WI38 (cell line): ENCODE results near the gene MPST.

ENCODE experiments used
- H3K4me3 ChIP-seq: 2 replicates; pipeline ENCODE4 v1.5.1; 2011; ENCODE audit warnings: low read depth, mild to moderate bottlenecking, control low read depth, low read length
- CTCF ChIP-seq: IDR thresholded peaks from 2 replicates; pipeline ENCODE4 v1.5.1; 2012; ENCODE audit warnings: low read depth, mild to moderate bottlenecking, control low read depth, low read length

Gene MPST

GRCh38 chr22:37047006-37047405, 27.5 kb downstream of the MPST start:
- no peak overlapping the region for H3K4me3 ChIP-seq
- TF ChIP-seq CTCF = no peak

- no peak for TF ChIP-seq CTCF
- no peak overlapping the region for H3K4me3 ChIP-seq
Measured at GRCh38 chr22:37048133-37048532, 28.6 kb downstream of the MPST start.

GRCh38 chr22:37049224-37049623, 29.7 kb downstream of the MPST start:
- no peak overlapping the region for H3K4me3 ChIP-seq
- TF ChIP-seq CTCF = no peak

- H3K4me3 ChIP-seq = no peak overlapping the region
Measured at GRCh38 chr22:37050913-37051312, 31.4 kb downstream of the MPST start.

GRCh38 chr22:37051391-37052385, 32.1 kb downstream of the MPST start, which contains the start of gene KCTD17:
Gene KCTD17 (plus strand): TSS chr22:37051742. CDS start chr22:37051761, 19 bp downstream.
- TF ChIP-seq CTCF = no peak
- H3K4me3 ChIP-seq = peak within 1 kb of the TSS; percentile 84

More at GRCh38 chr22:37050913-37051312, 31.4 kb downstream of the MPST start:
- TF ChIP-seq CTCF = no peak

- no peak for TF ChIP-seq CTCF
Measured at GRCh38 chr22:37052386-37053309, 33.1 kb downstream of the MPST start.

More at GRCh38 chr22:37052386-37053309, 33.1 kb downstream of the MPST start:
- H3K4me3 ChIP-seq = peak overlapping the region; percentile 84
